NCI-H526 treated with DMSO at 0.1 percent for 48 hours (cell line): ENCODE measurements around the gene ZNF438.
"Not testable (repeated sequence)": the region's sequence is repeated elsewhere in the genome, so short reads cannot be mapped to it uniquely, and the experiment has no call there.

Source experiments
- DNase-seq: peaks from one replicate; lab custom pipeline; 2025; lab: John Stamatoyannopoulos, UW

The ZNF438 gene

GRCh38 chr10:30935078-30935477 is 96.6 kb downstream of the ZNF438 start:
- no peak for DNase-seq

- no peak for DNase-seq
Observed at GRCh38 chr10:30931094-30931493, 100.6 kb downstream of the ZNF438 start.

GRCh38 chr10:30929901-30930520 is 101.7 kb downstream of the ZNF438 start:
- no peak for DNase-seq

- DNase-seq: not testable (repeated sequence)
Observed at GRCh38 chr10:30929311-30929729, 102.3 kb downstream of the ZNF438 start.

GRCh38 chr10:30928742-30929141 is 102.9 kb downstream of the ZNF438 start:
- no peak for DNase-seq

- DNase-seq: no peak
Observed at GRCh38 chr10:30918651-30919050, 113.0 kb downstream of the ZNF438 start.

- no peak for DNase-seq
Observed at GRCh38 chr10:30917789-30918188, 113.9 kb downstream of the ZNF438 start.

- DNase-seq: no peak
Observed at GRCh38 chr10:30917067-30917466, 114.6 kb downstream of the ZNF438 start.

- no peak for DNase-seq
Observed at GRCh38 chr10:30915146-30915545, 116.5 kb downstream of the ZNF438 start.

GRCh38 chr10:30911303-30911863 is 120.3 kb downstream of the ZNF438 start:
- DNase-seq: no peak

- no peak for DNase-seq
Observed at GRCh38 chr10:30903397-30904138, 128.1 kb downstream of the ZNF438 start.

GRCh38 chr10:30902621-30903396 is 128.9 kb downstream of the ZNF438 start:
- no peak for DNase-seq

- not testable (repeated sequence) for DNase-seq
Observed at GRCh38 chr10:30901487-30901886, 130.2 kb downstream of the ZNF438 start.

GRCh38 chr10:30898964-30899363 is 132.7 kb downstream of the ZNF438 start:
- no peak for DNase-seq

GRCh38 chr10:30897547-30897946 is 134.1 kb downstream of the ZNF438 start:
- no peak for DNase-seq

GRCh38 chr10:30897048-30897447 is 134.6 kb downstream of the ZNF438 start:
- DNase-seq: no peak

GRCh38 chr10:30894221-30894620 is 137.4 kb downstream of the ZNF438 start:
- no peak for DNase-seq

- no peak for DNase-seq
Observed at GRCh38 chr10:30893208-30893607, 138.5 kb downstream of the ZNF438 start.

GRCh38 chr10:30887839-30888238 is 143.8 kb downstream of the ZNF438 start:
- DNase-seq: no peak

- no peak for DNase-seq
Observed at GRCh38 chr10:30885423-30885822, 146.2 kb downstream of the ZNF438 start.

GRCh38 chr10:30883751-30884150 is 147.9 kb downstream of the ZNF438 start:
- no peak for DNase-seq

GRCh38 chr10:30883116-30883515 is 148.5 kb downstream of the ZNF438 start:
- no peak for DNase-seq

- no peak for DNase-seq
Observed at GRCh38 chr10:30882281-30882680, 149.4 kb downstream of the ZNF438 start.
